Fibroblast of villous mesenchyme (primary cell): ENCODE measurements around the gene RSPH1. TPM values are rescaled to one million over a fixed set of nuclear protein-coding genes. Genes with fewer than 3 reads are reported as not detected.

Experiments used
- DNase-seq: peaks from one replicate; pipeline ENCODE4 v3.0.0-alpha.2; 2010; ENCODE audit warnings: low read depth
- H3K4me3 ChIP-seq: 2 replicates; pipeline ENCODE4 v1.5.1; 2011; ENCODE audit warnings: low read depth, mild to moderate bottlenecking, low read length
- CTCF ChIP-seq: IDR thresholded peaks from 2 replicates; pipeline ENCODE4 v1.5.1; 2012; ENCODE audit warnings: low read depth, mild to moderate bottlenecking, low read length; ENCODE audit not compliant: insufficient read depth
- total RNA-seq: library from RNA; depleted of rRNA; stranded (reverse); fragments of >200 nt; gene quantifications from 2 replicates; pipeline ENCODE4 v1.2.3, GENCODE V29; 2012

RSPH1 gene
- total RNA-seq, 1 donor = not detected

- TF ChIP-seq CTCF = no peak
- no peak overlapping the region for H3K4me3 ChIP-seq
- DNase-seq = no peak
Measured at GRCh38 chr21:42465008-42465802, 30.8 kb downstream of the RSPH1 start.

DNA sequence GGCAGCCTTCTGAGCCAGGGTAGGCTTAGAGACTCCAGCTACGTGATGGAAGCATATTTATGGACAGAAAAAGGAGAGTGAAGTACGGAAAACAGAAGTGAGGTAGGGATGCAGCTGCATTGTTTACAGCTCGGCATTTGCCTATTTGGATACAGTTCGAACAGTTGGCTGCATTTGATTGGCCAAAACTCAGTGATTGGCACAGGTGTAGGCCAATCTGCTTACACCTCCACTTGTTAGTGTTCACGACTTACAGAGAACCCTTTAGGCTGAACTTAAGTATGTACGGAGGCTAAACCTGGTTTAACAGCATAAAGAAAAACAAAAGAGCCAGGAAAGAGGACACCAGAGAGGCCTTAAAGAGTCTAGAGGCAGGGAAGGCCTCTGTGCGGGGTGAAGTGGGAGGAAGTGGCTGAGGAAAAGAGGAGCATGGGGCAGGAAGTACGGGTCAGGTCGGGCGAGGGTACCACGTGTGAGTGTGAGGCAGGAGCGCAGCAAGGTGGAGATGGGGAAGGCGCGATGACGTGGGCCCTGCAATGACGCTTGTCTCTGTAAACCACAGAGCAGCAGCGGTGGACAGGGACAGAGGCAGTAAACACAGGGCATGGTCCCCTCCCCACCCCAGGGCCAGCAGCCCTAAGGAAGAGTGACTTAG, 32.0 kb downstream of the RSPH1 start:
- DNase-seq = peak; percentile 45
- no peak for TF ChIP-seq CTCF
- no peak overlapping the region for H3K4me3 ChIP-seq

- DNase-seq = no peak
- no peak overlapping the region for H3K4me3 ChIP-seq
- TF ChIP-seq CTCF = no peak
Measured at GRCh38 chr21:42461881-42462877, 33.8 kb downstream of the RSPH1 start.

- no peak for TF ChIP-seq CTCF
- no peak for DNase-seq
- H3K4me3 ChIP-seq = no peak overlapping the region
Measured at GRCh38 chr21:42461185-42461520, 34.9 kb downstream of the RSPH1 start.

- TF ChIP-seq CTCF = no peak
- DNase-seq = no peak
- no peak overlapping the region for H3K4me3 ChIP-seq
Measured at GRCh38 chr21:42460391-42461184, 35.4 kb downstream of the RSPH1 start.

GRCh38 chr21:42459546-42460215, 36.3 kb downstream of the RSPH1 start:
- H3K4me3 ChIP-seq = no peak overlapping the region
- no peak for DNase-seq
- no peak for TF ChIP-seq CTCF
